Spleen (tissue), 7 donors: Measurements from ENCODE around the gene IRF2BP2.

Experiments used
- POLR2A ChIP-seq, 3 donors: fragments of 450-650 bp; IDR thresholded peaks; one replicate each; pipeline ENCODE4 v1.5.1; 2017; ENCODE audit warnings: antibody characterized with exemption in 3 of 3, mild to moderate bottlenecking in 1 of 3
- POLR2AphosphoS5 ChIP-seq, 3 donors: sonication (generic); formaldehyde crosslinking; IDR thresholded peaks; one replicate each; pipeline ENCODE4 v1.5.1; 2017; ENCODE audit warnings: antibody characterized with exemption in 3 of 3
- TF ChIP-seq, protein P1 (sequence below), 11 experiments: fragments of 200-600 bp in 7 of 11; fragments of 450-650 bp in 4 of 11; sonication (generic) in 4 of 11; IDR thresholded peaks in 8 of 11; conservative IDR thresholded peaks in 3 of 11; 1 replicate in 7 of 11; 2 replicates in 4 of 11; pipeline versions ENCODE4 v1.4.0 to v1.8.0; 2016 to 2021; ENCODE audit warnings: antibody characterized with exemption in 11 of 11, inconsistent platforms in 4 of 11, mild to moderate bottlenecking in 1 of 11
- donor health status: DM: no; HTN: no; CAD: no; lungs with moderate emphysema.
- donor health status: DM: no; HTN: no; CAD: no.
- donor health status: DM: no; HTN: no; CAD: no.

- TF ChIP-seq, protein P1, sequence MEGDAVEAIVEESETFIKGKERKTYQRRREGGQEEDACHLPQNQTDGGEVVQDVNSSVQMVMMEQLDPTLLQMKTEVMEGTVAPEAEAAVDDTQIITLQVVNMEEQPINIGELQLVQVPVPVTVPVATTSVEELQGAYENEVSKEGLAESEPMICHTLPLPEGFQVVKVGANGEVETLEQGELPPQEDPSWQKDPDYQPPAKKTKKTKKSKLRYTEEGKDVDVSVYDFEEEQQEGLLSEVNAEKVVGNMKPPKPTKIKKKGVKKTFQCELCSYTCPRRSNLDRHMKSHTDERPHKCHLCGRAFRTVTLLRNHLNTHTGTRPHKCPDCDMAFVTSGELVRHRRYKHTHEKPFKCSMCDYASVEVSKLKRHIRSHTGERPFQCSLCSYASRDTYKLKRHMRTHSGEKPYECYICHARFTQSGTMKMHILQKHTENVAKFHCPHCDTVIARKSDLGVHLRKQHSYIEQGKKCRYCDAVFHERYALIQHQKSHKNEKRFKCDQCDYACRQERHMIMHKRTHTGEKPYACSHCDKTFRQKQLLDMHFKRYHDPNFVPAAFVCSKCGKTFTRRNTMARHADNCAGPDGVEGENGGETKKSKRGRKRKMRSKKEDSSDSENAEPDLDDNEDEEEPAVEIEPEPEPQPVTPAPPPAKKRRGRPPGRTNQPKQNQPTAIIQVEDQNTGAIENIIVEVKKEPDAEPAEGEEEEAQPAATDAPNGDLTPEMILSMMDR (IDR thresholded peaks at IDR 0.05 in 8 of 11, conservative IDR thresholded peaks at IDR 0.05 in 3 of 11): no peak
- TF ChIP-seq POLR2A (IDR thresholded peaks at IDR 0.05) (no peak), POLR2AphosphoS5 (IDR thresholded peaks at IDR 0.05) (no peak)
These were observed 30.0 kb upstream of the IRF2BP2 start for GRCh38 chr1:234639961-234640360.
